Neural crest cell (in vitro differentiated cells): Measurements from ENCODE around the gene LRRN4CL. TPM values are rescaled to one million over a fixed set of nuclear protein-coding genes. Genes with fewer than 3 reads are reported as not detected.
A peak's percentile ranks its signal among the peaks of the same experiment; 100 is the strongest.
"Not testable (repeated sequence)": the region's sequence is repeated elsewhere in the genome, so short reads cannot be mapped to it uniquely, and the experiment has no call there.

Experiments
- DNase-seq: peaks from one replicate; pipeline ENCODE4 v3.0.0; 2021; ENCODE audit warnings: low read depth, mixed read lengths, low spot score
- H3K27ac Mint-ChIP-seq: one replicate; pipeline ENCODE4 v1.8.0; 2021; ENCODE audit warnings: mild to moderate bottlenecking, mixed read lengths; ENCODE audit not compliant: unreplicated experiment
- H3K27me3 Mint-ChIP-seq: 2 replicates; pipeline ENCODE4 v1.8.0; 2021; ENCODE audit warnings: low read depth, mild to moderate bottlenecking, mixed read lengths
- H3K36me3 Mint-ChIP-seq: 2 replicates; pipeline ENCODE4 v1.8.0; 2021; ENCODE audit warnings: low read depth, mild to moderate bottlenecking, mixed read lengths
- H3K4me1 Mint-ChIP-seq: 2 replicates; pipeline ENCODE4 v1.8.0; 2021; ENCODE audit warnings: mixed read lengths
- H3K4me3 Mint-ChIP-seq: one replicate; pipeline ENCODE4 v1.8.0; 2021; ENCODE audit warnings: mild to moderate bottlenecking, mixed read lengths
- H3K9me3 Mint-ChIP-seq: 2 replicates; pipeline ENCODE4 v1.8.0; 2021; ENCODE audit warnings: mixed read lengths
- total RNA-seq: library from RNA; stranded (reverse); gene quantifications from 2 replicates; pipeline ENCODE4 v1.2.1, GENCODE V29; 2021
- TF ChIP-seq, protein P1 (sequence below): fragments of 200-600 bp; sonication (generic); conservative IDR thresholded peaks from 2 replicates; pipeline ENCODE4 v1.5.0; 2021; ENCODE audit warnings: antibody characterized with exemption, mild to moderate bottlenecking

Gene LRRN4CL
- total RNA-seq, 1 donor from 2014 or later = 1.8 TPM

DNA sequence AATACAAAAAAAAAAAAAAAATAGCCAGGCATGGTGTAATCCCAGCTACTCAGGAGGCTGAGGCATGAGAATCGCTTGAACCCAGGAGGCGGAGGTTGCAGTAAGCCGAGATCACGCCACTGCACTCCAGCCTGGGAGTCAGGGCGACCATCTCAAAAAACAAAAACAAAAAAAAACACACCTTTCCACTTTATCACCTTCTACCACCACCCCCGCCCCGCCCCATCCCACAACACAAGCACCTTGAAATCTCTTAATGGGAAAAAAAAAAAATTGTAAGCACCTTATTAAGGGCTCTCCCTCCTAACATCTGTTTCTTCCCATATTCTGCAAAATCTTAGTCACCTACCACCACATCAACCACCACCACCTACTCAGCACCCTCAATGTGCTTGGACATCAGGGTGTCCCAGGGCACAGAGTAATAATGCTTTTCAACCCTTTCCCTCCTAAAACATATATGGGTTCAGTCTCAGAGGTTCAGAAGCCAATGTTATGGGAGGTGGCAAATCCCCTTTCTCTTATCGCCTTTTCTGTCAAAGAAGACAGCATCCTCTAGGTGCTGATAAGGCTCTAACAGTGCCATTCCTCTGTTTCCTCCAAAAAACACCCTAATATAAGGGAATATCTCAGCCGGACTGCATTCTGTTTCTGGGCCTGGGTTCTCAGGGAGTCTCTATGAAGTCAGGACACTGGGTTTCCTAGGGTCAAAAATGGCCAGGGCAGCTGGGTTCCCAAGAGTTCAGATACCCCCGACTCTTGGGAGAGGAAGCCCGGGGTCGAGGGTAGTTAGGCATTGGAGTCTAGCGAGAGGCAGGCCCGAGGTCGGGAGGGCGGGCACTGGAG is 36.9 kb downstream of the LRRN4CL start:
- Mint-ChIP-seq H3K36me3 (no peaks in the 10 kb centered on the region), H3K4me1 (peaks cover 14% of the 10 kb centered on the region), H3K27me3 (no peaks in the 10 kb centered on the region), H3K9me3 (no peaks in the 10 kb centered on the region), H3K27ac (peak overlapping the region; percentile 92), H3K4me3 (peak overlapping the region; percentile 96)
- TF ChIP-seq, protein P1, sequence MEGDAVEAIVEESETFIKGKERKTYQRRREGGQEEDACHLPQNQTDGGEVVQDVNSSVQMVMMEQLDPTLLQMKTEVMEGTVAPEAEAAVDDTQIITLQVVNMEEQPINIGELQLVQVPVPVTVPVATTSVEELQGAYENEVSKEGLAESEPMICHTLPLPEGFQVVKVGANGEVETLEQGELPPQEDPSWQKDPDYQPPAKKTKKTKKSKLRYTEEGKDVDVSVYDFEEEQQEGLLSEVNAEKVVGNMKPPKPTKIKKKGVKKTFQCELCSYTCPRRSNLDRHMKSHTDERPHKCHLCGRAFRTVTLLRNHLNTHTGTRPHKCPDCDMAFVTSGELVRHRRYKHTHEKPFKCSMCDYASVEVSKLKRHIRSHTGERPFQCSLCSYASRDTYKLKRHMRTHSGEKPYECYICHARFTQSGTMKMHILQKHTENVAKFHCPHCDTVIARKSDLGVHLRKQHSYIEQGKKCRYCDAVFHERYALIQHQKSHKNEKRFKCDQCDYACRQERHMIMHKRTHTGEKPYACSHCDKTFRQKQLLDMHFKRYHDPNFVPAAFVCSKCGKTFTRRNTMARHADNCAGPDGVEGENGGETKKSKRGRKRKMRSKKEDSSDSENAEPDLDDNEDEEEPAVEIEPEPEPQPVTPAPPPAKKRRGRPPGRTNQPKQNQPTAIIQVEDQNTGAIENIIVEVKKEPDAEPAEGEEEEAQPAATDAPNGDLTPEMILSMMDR = no peak
- no peak for DNase-seq

DNA sequence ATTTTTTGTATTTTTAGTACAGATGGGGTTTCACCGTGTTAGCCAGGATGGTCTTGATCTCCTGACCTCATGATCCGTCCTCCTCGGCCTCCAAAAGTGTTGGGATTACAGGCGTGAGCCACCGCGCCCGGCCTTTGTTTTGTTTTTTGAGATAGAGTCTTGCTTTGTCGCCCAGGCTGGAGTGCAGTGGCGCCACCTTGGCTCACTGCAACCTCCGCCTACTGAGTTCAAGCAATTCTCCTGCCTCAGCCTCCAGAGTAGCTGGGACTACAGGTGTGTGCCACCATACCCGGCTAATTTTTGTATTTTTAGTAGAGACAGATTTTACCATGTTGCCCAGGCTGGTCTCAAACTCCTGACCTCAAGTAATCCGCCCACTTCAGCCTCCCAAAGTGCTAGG is 39.0 kb downstream of the LRRN4CL start:
- DNase-seq, H3K27ac Mint-ChIP-seq, H3K4me3 Mint-ChIP-seq, H3K36me3 Mint-ChIP-seq, H3K9me3 Mint-ChIP-seq, H3K27me3 Mint-ChIP-seq: not testable (repeated sequence)
- peaks cover 27% of the 10 kb centered on the region for H3K4me1 Mint-ChIP-seq

DNA sequence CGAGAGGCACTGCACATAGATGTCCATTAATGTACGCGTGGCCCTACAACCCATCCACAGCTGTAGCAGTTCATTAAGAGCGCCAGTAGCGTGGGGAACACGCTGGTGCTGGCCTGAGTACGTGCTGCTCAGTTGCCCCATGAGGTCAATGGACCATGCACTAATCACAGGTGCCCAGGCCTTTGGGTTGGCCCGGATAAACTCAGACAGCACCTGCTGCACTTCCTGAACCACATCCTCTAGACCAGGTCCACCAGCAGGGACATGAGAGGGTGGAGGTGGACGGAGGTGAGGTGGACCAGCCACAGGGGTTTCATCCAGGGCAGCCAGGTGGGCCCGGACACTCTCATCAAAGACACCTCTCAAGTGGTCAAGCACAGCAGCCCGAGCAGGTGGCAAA is 39.8 kb downstream of the LRRN4CL start:
- TF ChIP-seq, protein P1 = no peak
- no peak overlapping the region for H3K27ac Mint-ChIP-seq
- peaks cover 2% of the 10 kb centered on the region for H3K36me3 Mint-ChIP-seq
- no peak for DNase-seq
- peak overlapping the region; percentile 51 for H3K4me3 Mint-ChIP-seq
- peaks cover 3% of the 10 kb centered on the region for H3K27me3 Mint-ChIP-seq
- H3K9me3 Mint-ChIP-seq = no peaks in the 10 kb centered on the region
- H3K4me1 Mint-ChIP-seq = peaks cover 32% of the 10 kb centered on the region

DNA sequence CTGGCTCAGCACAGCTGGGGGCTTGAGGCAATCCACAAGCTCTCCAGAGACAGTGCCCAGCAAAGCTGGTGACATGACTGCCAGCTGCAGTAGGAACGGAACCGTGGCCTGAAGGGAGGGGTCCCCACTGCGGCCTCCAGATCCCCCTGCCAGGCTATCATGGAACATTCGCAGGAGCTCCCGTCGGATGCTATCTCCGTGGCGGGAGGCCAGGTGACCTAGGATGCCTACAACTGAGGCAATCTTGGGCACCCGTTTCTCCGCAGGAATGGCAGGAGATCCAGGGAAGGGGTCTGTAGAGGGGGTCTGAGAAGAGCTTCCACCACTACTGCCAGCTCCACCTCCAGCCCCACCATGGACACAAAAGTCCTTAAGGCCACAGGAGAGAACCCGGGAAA is 40.4 kb downstream of the LRRN4CL start:
- H3K27me3 Mint-ChIP-seq = peaks cover 3% of the 10 kb centered on the region

GRCh38 chr11:62648185-62648966 is 41.0 kb downstream of the LRRN4CL start:
- DNase-seq = no peak
- H3K27me3 Mint-ChIP-seq = peaks cover 3% of the 10 kb centered on the region
- H3K36me3 Mint-ChIP-seq = peaks cover 2% of the 10 kb centered on the region
- TF ChIP-seq, protein P1 = no peak
- no peak overlapping the region for H3K4me3 Mint-ChIP-seq
- H3K4me1 Mint-ChIP-seq = peaks cover 28% of the 10 kb centered on the region
- no peak overlapping the region for H3K27ac Mint-ChIP-seq
- no peaks in the 10 kb centered on the region for H3K9me3 Mint-ChIP-seq

More for the DNA sequence above, 40.4 kb downstream of the LRRN4CL start:
- TF ChIP-seq, protein P1 = no peak
- Mint-ChIP-seq H3K27ac (no peak overlapping the region), H3K4me1 (peaks cover 32% of the 10 kb centered on the region), H3K36me3 (peaks cover 2% of the 10 kb centered on the region), H3K4me3 (peak overlapping the region; percentile 51), H3K9me3 (no peaks in the 10 kb centered on the region)
- no peak for DNase-seq
